Astrocyte (in vitro differentiated cells and primary cell): ENCODE results near the gene CCDC9. TPM values are rescaled to one million over a fixed set of nuclear protein-coding genes. Genes with fewer than 3 reads are reported as not detected.
"Not testable (repeated sequence)": the region's sequence is repeated elsewhere in the genome, so short reads cannot be mapped to it uniquely, and the experiment has no call there.

Experiments
- DNase-seq: peaks from one replicate; pipeline ENCODE4 v3.0.0-alpha.2; 2010; ENCODE audit warnings: low read depth
- FAIRE-seq: peaks from 2 replicates; lab custom pipeline; 2011; peaks lifted over from hg19 to GRCh38; lab: Jason Lieb, UNC
- H2AFZ ChIP-seq: 2 replicates; pipeline ENCODE4 v1.6.0; 2012; ENCODE audit warnings: low read depth, low read length, inconsistent platforms
- H3K27ac ChIP-seq: 2 replicates; pipeline ENCODE4 v1.5.1; 2011; ENCODE audit warnings: low read depth, low read length, inconsistent platforms
- H3K27me3 ChIP-seq: 2 replicates; pipeline ENCODE4 v1.6.0; 2011; ENCODE audit warnings: low read length, inconsistent platforms; ENCODE audit not compliant: insufficient read depth
- H3K36me3 ChIP-seq: 2 replicates; pipeline ENCODE4 v1.5.1; 2011; ENCODE audit warnings: low read length, inconsistent platforms; ENCODE audit not compliant: insufficient read depth
- H3K4me1 ChIP-seq: 2 replicates; pipeline ENCODE4 v1.5.1; 2011; ENCODE audit warnings: low read length, inconsistent platforms; ENCODE audit not compliant: insufficient read depth
- H3K4me2 ChIP-seq: 2 replicates; pipeline ENCODE4 v1.6.0; 2012; ENCODE audit warnings: low read length, inconsistent platforms
- H3K4me3 ChIP-seq: 2 replicates; pipeline ENCODE4 v1.5.1; 2011; ENCODE audit warnings: low read depth, mild to moderate bottlenecking, low read length, inconsistent platforms; ENCODE audit not compliant: insufficient read depth
- H3K79me2 ChIP-seq: 2 replicates; pipeline ENCODE4 v1.6.0; 2012; ENCODE audit warnings: mild to moderate bottlenecking, low read length, inconsistent platforms; ENCODE audit not compliant: insufficient read depth
- H3K9ac ChIP-seq: 2 replicates; pipeline ENCODE4 v1.6.0; 2012; ENCODE audit warnings: mild to moderate bottlenecking, low read length, inconsistent platforms
- H3K9me3 ChIP-seq: 2 replicates; pipeline ENCODE4 v1.5.1; 2012; ENCODE audit warnings: low read depth, mild to moderate bottlenecking, low read length, inconsistent platforms; ENCODE audit not compliant: insufficient read depth
- H4K20me1 ChIP-seq: 2 replicates; pipeline ENCODE4 v1.6.0; 2012; ENCODE audit warnings: low read length, inconsistent platforms; ENCODE audit not compliant: insufficient read depth
- H3K27ac Mint-ChIP-seq: one replicate; pipeline ENCODE4 v1.8.0; 2021; ENCODE audit warnings: mild to moderate bottlenecking, mixed read lengths; ENCODE audit not compliant: unreplicated experiment
- H3K27me3 Mint-ChIP-seq: one replicate; pipeline ENCODE4 v1.8.0; 2021; ENCODE audit warnings: low read depth, mixed read lengths; ENCODE audit not compliant: unreplicated experiment
- H3K36me3 Mint-ChIP-seq: one replicate; pipeline ENCODE4 v1.8.0; 2021; ENCODE audit warnings: low read depth, mixed read lengths; ENCODE audit not compliant: unreplicated experiment
- H3K4me1 Mint-ChIP-seq: one replicate; pipeline ENCODE4 v1.8.0; 2021; ENCODE audit warnings: low read depth, mixed read lengths; ENCODE audit not compliant: unreplicated experiment
- H3K4me3 Mint-ChIP-seq: one replicate; pipeline ENCODE4 v1.8.0; 2021; ENCODE audit warnings: mild to moderate bottlenecking, moderate library complexity, mixed read lengths; ENCODE audit not compliant: unreplicated experiment
- H3K9me3 Mint-ChIP-seq: one replicate; pipeline ENCODE4 v1.8.0; 2021; ENCODE audit warnings: mild to moderate bottlenecking, mixed read lengths; ENCODE audit not compliant: unreplicated experiment
- EZH2 ChIP-seq: IDR thresholded peaks from 2 replicates; pipeline ENCODE4 v1.6.1; 2012; ENCODE audit warnings: mild to moderate bottlenecking, low read length, inconsistent platforms; ENCODE audit not compliant: insufficient read depth
- total RNA-seq: library from RNA; stranded (reverse); gene quantifications from 2 replicates; pipeline ENCODE4 v1.2.1, GENCODE V29; 2021
- TF ChIP-seq, protein P1 (sequence below): IDR thresholded peaks from 2 replicates; pipeline ENCODE4 v1.5.1; 2011; ENCODE audit warnings: low read depth, mild to moderate bottlenecking, inconsistent platforms, low read length, moderate library complexity; ENCODE audit not compliant: insufficient read depth

CCDC9 gene
- total RNA-seq, 1 donor from 2014 or later = 44.6 TPM

GRCh38 chr19:47296036-47296435 lies 39.7 kb downstream of the CCDC9 start:
- Histone ChIP-seq H3K9ac (no peak overlapping the region), H3K36me3 (no peaks in the 10 kb centered on the region), H3K27me3 (no peaks in the 10 kb centered on the region), H3K4me1 (no peaks in the 10 kb centered on the region), H4K20me1 (no peaks in the 10 kb centered on the region), H3K4me3 (no peak overlapping the region), H3K27ac (no peak overlapping the region), H2AFZ (no peak overlapping the region), H3K4me2 (no peak overlapping the region), H3K79me2 (no peaks in the 10 kb centered on the region), H3K9me3 (no peaks in the 10 kb centered on the region)
- no peaks in the 10 kb centered on the region for H3K9me3 Mint-ChIP-seq
- no peaks in the 10 kb centered on the region for H3K27me3 Mint-ChIP-seq
- H3K4me1 Mint-ChIP-seq = peaks cover 1% of the 10 kb centered on the region
- no peak overlapping the region for H3K27ac Mint-ChIP-seq
- peaks cover 10% of the 10 kb centered on the region for H3K36me3 Mint-ChIP-seq
- TF ChIP-seq, protein P1, sequence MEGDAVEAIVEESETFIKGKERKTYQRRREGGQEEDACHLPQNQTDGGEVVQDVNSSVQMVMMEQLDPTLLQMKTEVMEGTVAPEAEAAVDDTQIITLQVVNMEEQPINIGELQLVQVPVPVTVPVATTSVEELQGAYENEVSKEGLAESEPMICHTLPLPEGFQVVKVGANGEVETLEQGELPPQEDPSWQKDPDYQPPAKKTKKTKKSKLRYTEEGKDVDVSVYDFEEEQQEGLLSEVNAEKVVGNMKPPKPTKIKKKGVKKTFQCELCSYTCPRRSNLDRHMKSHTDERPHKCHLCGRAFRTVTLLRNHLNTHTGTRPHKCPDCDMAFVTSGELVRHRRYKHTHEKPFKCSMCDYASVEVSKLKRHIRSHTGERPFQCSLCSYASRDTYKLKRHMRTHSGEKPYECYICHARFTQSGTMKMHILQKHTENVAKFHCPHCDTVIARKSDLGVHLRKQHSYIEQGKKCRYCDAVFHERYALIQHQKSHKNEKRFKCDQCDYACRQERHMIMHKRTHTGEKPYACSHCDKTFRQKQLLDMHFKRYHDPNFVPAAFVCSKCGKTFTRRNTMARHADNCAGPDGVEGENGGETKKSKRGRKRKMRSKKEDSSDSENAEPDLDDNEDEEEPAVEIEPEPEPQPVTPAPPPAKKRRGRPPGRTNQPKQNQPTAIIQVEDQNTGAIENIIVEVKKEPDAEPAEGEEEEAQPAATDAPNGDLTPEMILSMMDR = peak; percentile 56
- no peak for TF ChIP-seq EZH2
- no peak overlapping the region for H3K4me3 Mint-ChIP-seq
- DNase-seq (peak; percentile 39), FAIRE-seq (no peak)

DNA sequence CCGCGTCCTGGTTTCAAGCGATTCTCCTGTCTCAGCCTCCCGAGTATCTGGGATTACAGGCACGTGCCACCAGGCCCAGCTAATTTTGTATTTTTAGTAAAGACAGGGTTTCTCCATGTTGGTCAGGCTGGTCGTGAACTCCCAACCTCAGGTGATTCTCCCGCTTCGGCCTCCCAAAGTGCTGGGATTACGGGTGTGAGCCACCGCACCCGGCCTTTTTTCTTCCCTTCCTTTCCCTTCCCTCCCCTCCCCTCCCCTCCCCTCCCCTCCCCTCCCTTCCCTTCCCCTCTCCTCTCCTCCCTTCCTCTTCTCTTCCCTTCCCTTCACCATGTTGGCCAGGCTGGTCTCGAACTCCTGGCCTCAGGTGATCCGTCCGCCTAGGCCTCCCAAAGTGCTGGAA lies 44.5 kb downstream of the CCDC9 start:
- not testable (repeated sequence) for H3K4me3 ChIP-seq, H3K27ac Mint-ChIP-seq, DNase-seq, H2AFZ ChIP-seq, H4K20me1 ChIP-seq, H3K4me2 ChIP-seq, H3K79me2 ChIP-seq, H3K36me3 Mint-ChIP-seq, H3K9me3 ChIP-seq, H3K27me3 Mint-ChIP-seq, H3K9me3 Mint-ChIP-seq, H3K9ac ChIP-seq, H3K27me3 ChIP-seq, H3K4me1 ChIP-seq, H3K36me3 ChIP-seq, H3K27ac ChIP-seq, H3K4me3 Mint-ChIP-seq, FAIRE-seq, H3K4me1 Mint-ChIP-seq

GRCh38 chr19:47302249-47302648 lies 45.9 kb downstream of the CCDC9 start:
- no peak overlapping the region for H3K4me3 Mint-ChIP-seq
- H3K27ac Mint-ChIP-seq = no peak overlapping the region
- peaks cover 2% of the 10 kb centered on the region for H3K27me3 Mint-ChIP-seq
- no peak for FAIRE-seq
- Histone ChIP-seq H3K4me3 (no peak overlapping the region), H3K27me3 (no peaks in the 10 kb centered on the region), H2AFZ (no peak overlapping the region), H3K4me1 (no peaks in the 10 kb centered on the region), H3K36me3 (no peaks in the 10 kb centered on the region), H3K79me2 (no peaks in the 10 kb centered on the region), H3K9me3 (no peaks in the 10 kb centered on the region), H4K20me1 (no peaks in the 10 kb centered on the region), H3K9ac (no peak overlapping the region), H3K4me2 (no peak overlapping the region), H3K27ac (no peak overlapping the region)
- peaks cover 8% of the 10 kb centered on the region for H3K36me3 Mint-ChIP-seq
- H3K4me1 Mint-ChIP-seq = no peaks in the 10 kb centered on the region
- peaks cover 1% of the 10 kb centered on the region for H3K9me3 Mint-ChIP-seq
- DNase-seq = no peak
- TF ChIP-seq EZH2 = no peak
- TF ChIP-seq, protein P1 = no peak
